Mammary epithelial cell (primary cell): ENCODE data around the gene MYO1C.

ENCODE experiments used
- CTCF ChIP-seq, 2 donors: IDR thresholded peaks in 1 of 2; conservative IDR thresholded peaks in 1 of 2; 2 replicates each; pipeline ENCODE4 v1.5.1; 2011 to 2012; ENCODE audit warnings: inconsistent platforms in 2 of 2, low read length in 2 of 2, mild to moderate bottlenecking in 2 of 2, control low read depth in 1 of 2, low read depth in 1 of 2; ENCODE audit not compliant: insufficient read depth in 1 of 2; ENCODE audit errors: extremely low read depth in 1 of 2
- EZH2 ChIP-seq: IDR thresholded peaks from 2 replicates; pipeline ENCODE4 v1.6.1; 2012; ENCODE audit warnings: low read length, inconsistent platforms, borderline replicate concordance

GRCh38 chr17:1449412-1449967, 43.0 kb downstream of the MYO1C start:
- TF ChIP-seq EZH2 (no peak), CTCF (conservative IDR thresholded peaks at IDR 0.05 in 1 of 2, IDR thresholded peaks at IDR 0.05 in 1 of 2; ENCODE audit: extremely low read depth in 1 of 2, insufficient read depth in 1 of 2, low read depth in 1 of 2, low read length in 2 of 2) (no peak)
